ENCODE measurements around the gene RGS3.

DNA sequence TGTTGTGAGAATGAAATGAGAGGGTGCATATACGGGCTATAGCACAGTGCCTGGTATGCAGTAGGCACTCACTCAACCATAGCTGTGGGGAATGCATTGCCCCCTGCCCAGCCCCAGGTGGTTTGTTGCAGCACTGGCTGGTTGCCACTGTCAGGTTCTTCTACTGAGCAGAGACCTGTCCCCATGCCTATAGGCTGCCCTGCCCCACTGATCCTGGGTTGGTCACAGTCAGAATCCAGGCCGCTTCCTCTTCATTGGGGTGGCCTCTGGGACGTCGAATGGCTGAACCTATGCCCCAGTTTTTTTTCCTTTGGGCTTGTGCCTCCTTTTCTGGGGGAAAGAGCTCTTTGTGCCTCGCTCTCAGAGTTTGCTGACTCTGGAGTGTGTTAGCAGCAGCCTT lies 74.6 kb downstream of the RGS3 start:
- TF ChIP-seq CTCF (IDR thresholded peaks at IDR 0.05) = no peak
- no peak for TF ChIP-seq POLR2A (IDR thresholded peaks at IDR 0.05)
